SU-DHL-6 (cell line): ENCODE data around the gene FPGS.

Experiments used
- H2AFZ ChIP-seq: fragments of 200-600 bp; sonication (generic); 2 replicates; pipeline ENCODE4 v1.6.1; 2014; ENCODE audit warnings: low read depth, mild to moderate bottlenecking, moderate library complexity, mixed read lengths, antibody characterized with exemption, low read length; ENCODE audit not compliant: severe bottlenecking
- H3F3A ChIP-seq: fragments of 200-600 bp; shearing (Covaris generic); 2 replicates; pipeline ENCODE4 v1.6.0; 2016; ENCODE audit warnings: antibody characterized with exemption, mild to moderate bottlenecking; ENCODE audit not compliant: insufficient read depth
- H3K27ac ChIP-seq: fragments of 200-600 bp; sonication (generic); 2 replicates; pipeline ENCODE4 v1.5.1; 2016; ENCODE audit warnings: low read depth, mild to moderate bottlenecking, low read length, moderate library complexity, mixed read lengths
- H3K27me3 ChIP-seq: fragments of 200-600 bp; sonication (generic), shearing (Covaris generic); 2 replicates; pipeline ENCODE4 v1.6.0; 2014; ENCODE audit warnings: mild to moderate bottlenecking, low read length
- H3K36me3 ChIP-seq: fragments of 200-600 bp; sonication (generic); 2 replicates; pipeline ENCODE4 v1.6.1; 2014; ENCODE audit warnings: mild to moderate bottlenecking, low read length, mixed read lengths
- H3K4me2 ChIP-seq: fragments of 300-600, 200-600 bp; shearing (Covaris generic), sonication (generic); 2 replicates; pipeline ENCODE4 v1.6.0; 2014; ENCODE audit warnings: low read length, low read depth, mild to moderate bottlenecking; ENCODE audit not compliant: poor library complexity, severe bottlenecking
- H3K4me3 ChIP-seq: fragments of 200-600 bp; sonication (generic); 2 replicates; pipeline ENCODE4 v1.5.1; 2014; ENCODE audit warnings: antibody characterized with exemption, low read length, mild to moderate bottlenecking, mixed read lengths; ENCODE audit not compliant: insufficient read depth, poor library complexity, severe bottlenecking
- H3K79me2 ChIP-seq: fragments of 200-600 bp; sonication (generic); 2 replicates; pipeline ENCODE4 v1.6.1; 2014; ENCODE audit warnings: mild to moderate bottlenecking, low read length, moderate library complexity; ENCODE audit not compliant: insufficient read depth
- H3K9ac ChIP-seq: fragments of 200-600 bp; sonication (generic); 2 replicates; pipeline ENCODE4 v1.7.0; 2014; ENCODE audit warnings: mild to moderate bottlenecking, low read length
- H3K9me2 ChIP-seq: fragments of 200-600 bp; sonication (generic); replicated peaks from 2 replicates; pipeline ENCODE4 v1.6.1; 2014; ENCODE audit warnings: low read length; ENCODE audit not compliant: insufficient read depth
- H3K9me3 ChIP-seq: fragments of 200-600 bp; sonication (generic); 2 replicates; pipeline ENCODE4 v1.6.1; 2014; ENCODE audit warnings: low read length, mixed read lengths; ENCODE audit not compliant: insufficient read depth
- H4K20me1 ChIP-seq: fragments of 200-600 bp; sonication (generic); 2 replicates; pipeline ENCODE4 v1.6.1; 2014; ENCODE audit warnings: low read depth, mild to moderate bottlenecking, antibody characterized with exemption, low read length, moderate library complexity, mixed read lengths
- EZH2phosphoT487 ChIP-seq: fragments of 200-600 bp; sonication (generic), shearing (Covaris generic); conservative IDR thresholded peaks from 2 replicates; pipeline ENCODE4 v1.6.1; 2018; ENCODE audit warnings: mild to moderate bottlenecking, antibody characterized with exemption, low read length, moderate library complexity, mixed read lengths
- TF ChIP-seq, protein P1 (sequence below): fragments of 200-600 bp; sonication (generic); IDR thresholded peaks from one replicate; pipeline ENCODE4 v1.5.1; 2017; ENCODE audit warnings: antibody characterized with exemption, mild to moderate bottlenecking, low read length, moderate library complexity; ENCODE audit not compliant: insufficient read depth, poor library complexity, severe bottlenecking

The FPGS gene

DNA sequence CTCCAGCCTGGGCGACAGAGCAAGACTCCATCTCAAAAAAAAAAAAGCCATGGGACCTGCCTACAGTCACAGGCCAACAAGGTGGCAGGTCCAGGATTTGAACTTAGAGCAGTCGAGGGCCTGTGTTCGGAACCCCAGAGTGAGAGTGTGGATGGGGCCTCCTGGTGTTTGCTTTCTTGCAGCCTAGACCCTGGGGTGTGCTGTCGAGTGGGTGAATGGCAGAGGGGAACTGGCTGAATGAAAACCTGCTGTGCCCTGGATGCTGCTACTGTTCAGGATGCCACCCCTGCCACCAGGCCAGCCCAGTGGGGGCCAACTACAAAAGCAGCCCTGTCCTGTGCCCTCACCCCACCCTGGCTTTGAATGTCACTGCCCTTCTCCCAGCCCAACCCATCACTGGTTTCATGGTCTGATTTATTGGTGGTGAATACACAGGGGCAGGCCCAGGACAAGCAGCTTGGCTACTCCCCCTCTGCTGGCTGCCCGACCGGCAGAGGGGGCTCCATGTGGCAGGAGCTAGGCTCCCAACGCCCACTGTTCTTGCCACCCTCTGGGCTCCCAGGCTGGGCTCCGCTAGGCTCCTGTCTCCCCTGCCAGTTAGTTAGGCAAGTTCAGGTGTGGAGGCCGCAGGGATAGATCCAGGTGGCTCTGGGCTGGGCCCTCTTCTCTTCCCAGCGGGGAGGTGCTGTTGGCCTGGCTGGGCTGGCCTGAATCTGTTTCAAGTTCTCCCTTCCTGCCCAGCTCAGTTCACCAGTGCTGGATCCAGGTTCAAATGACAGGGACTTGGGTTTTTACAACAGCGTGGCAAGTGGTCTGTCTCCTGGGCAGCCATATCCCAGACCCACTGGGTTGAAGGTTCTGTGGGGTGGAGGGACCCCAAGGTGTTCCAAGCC, 12.2 kb downstream of the FPGS start:
- Histone ChIP-seq H3F3A (no peaks in the 10 kb centered on the region), H3K36me3 (no peaks in the 10 kb centered on the region), H3K9me2 (no peaks in the 10 kb centered on the region), H2AFZ (no peak overlapping the region), H3K27ac (no peak overlapping the region), H3K4me2 (no peak overlapping the region), H3K9ac (no peak overlapping the region), H3K9me3 (no peaks in the 10 kb centered on the region), H3K4me3 (no peak overlapping the region), H4K20me1 (no peaks in the 10 kb centered on the region), H3K27me3 (no peaks in the 10 kb centered on the region), H3K79me2 (no peaks in the 10 kb centered on the region)
- TF ChIP-seq EZH2phosphoT487, result no peak

- H3K9me3 ChIP-seq, result no peaks in the 10 kb centered on the region
- no peak overlapping the region for H2AFZ ChIP-seq
- H3K36me3 ChIP-seq, result no peaks in the 10 kb centered on the region
- H3K27ac ChIP-seq, result no peak overlapping the region
- TF ChIP-seq EZH2phosphoT487, result no peak
- TF ChIP-seq, protein P1, sequence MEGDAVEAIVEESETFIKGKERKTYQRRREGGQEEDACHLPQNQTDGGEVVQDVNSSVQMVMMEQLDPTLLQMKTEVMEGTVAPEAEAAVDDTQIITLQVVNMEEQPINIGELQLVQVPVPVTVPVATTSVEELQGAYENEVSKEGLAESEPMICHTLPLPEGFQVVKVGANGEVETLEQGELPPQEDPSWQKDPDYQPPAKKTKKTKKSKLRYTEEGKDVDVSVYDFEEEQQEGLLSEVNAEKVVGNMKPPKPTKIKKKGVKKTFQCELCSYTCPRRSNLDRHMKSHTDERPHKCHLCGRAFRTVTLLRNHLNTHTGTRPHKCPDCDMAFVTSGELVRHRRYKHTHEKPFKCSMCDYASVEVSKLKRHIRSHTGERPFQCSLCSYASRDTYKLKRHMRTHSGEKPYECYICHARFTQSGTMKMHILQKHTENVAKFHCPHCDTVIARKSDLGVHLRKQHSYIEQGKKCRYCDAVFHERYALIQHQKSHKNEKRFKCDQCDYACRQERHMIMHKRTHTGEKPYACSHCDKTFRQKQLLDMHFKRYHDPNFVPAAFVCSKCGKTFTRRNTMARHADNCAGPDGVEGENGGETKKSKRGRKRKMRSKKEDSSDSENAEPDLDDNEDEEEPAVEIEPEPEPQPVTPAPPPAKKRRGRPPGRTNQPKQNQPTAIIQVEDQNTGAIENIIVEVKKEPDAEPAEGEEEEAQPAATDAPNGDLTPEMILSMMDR, result no peak
- H4K20me1 ChIP-seq, result no peaks in the 10 kb centered on the region
- no peaks in the 10 kb centered on the region for H3K79me2 ChIP-seq
- H3K27me3 ChIP-seq, result no peaks in the 10 kb centered on the region
- H3K9ac ChIP-seq, result no peak overlapping the region
- H3K4me2 ChIP-seq, result no peak overlapping the region
- H3K4me3 ChIP-seq, result no peak overlapping the region
- no peaks in the 10 kb centered on the region for H3K9me2 ChIP-seq
- H3F3A ChIP-seq, result no peaks in the 10 kb centered on the region
Measured at GRCh38 chr9:127815512-127816361, 13.1 kb downstream of the FPGS start.

- no peaks in the 10 kb centered on the region for H3K79me2 ChIP-seq
- no peaks in the 10 kb centered on the region for H4K20me1 ChIP-seq
- no peak overlapping the region for H3K27ac ChIP-seq
- TF ChIP-seq, protein P1, result no peak
- TF ChIP-seq EZH2phosphoT487, result no peak
- no peak overlapping the region for H3K9ac ChIP-seq
- H3K27me3 ChIP-seq, result no peaks in the 10 kb centered on the region
- no peaks in the 10 kb centered on the region for H3K9me3 ChIP-seq
- H3K4me2 ChIP-seq, result no peak overlapping the region
- no peaks in the 10 kb centered on the region for H3K9me2 ChIP-seq
- no peaks in the 10 kb centered on the region for H3F3A ChIP-seq
- H2AFZ ChIP-seq, result no peak overlapping the region
- no peaks in the 10 kb centered on the region for H3K36me3 ChIP-seq
- no peak overlapping the region for H3K4me3 ChIP-seq
Measured at GRCh38 chr9:127816362-127816725, 13.7 kb downstream of the FPGS start.

DNA sequence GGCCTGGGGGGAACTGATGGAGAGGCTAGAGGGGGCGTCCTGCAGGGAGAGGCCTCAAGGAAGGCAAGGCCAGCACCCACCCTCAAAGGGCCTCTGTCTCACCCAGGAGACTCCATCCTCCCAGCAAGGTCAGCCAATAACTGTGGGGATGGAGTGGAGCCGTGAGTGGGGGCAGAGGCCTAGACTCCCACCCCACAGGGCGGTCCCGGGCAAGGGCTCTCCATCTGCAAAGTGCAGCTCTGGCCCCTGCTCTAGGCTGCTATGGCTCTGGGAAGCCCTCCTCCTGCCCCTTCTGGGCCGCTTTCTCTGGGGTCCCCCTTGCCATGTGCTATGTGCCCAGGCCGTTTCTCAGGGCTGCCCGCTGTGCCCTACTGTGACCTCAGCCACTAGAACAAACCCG, 14.0 kb downstream of the FPGS start:
- H2AFZ ChIP-seq, result no peak overlapping the region
- no peaks in the 10 kb centered on the region for H3F3A ChIP-seq
- H3K4me2 ChIP-seq, result no peak overlapping the region
- H3K36me3 ChIP-seq, result no peaks in the 10 kb centered on the region
- H4K20me1 ChIP-seq, result no peaks in the 10 kb centered on the region
- TF ChIP-seq, protein P1, result no peak
- no peak for TF ChIP-seq EZH2phosphoT487
- no peak overlapping the region for H3K4me3 ChIP-seq
- H3K9ac ChIP-seq, result no peak overlapping the region
- no peaks in the 10 kb centered on the region for H3K9me3 ChIP-seq
- H3K27me3 ChIP-seq, result no peaks in the 10 kb centered on the region
- no peak overlapping the region for H3K27ac ChIP-seq
- H3K9me2 ChIP-seq, result no peaks in the 10 kb centered on the region
- no peaks in the 10 kb centered on the region for H3K79me2 ChIP-seq
